HCT116 (cell line): ENCODE results near the gene PTN. TPM values are rescaled to one million over a fixed set of nuclear protein-coding genes. Genes with fewer than 3 reads are reported as not detected.
"Not testable (repeated sequence)": the region's sequence is repeated elsewhere in the genome, so short reads cannot be mapped to it uniquely, and the experiment has no call there.

Experiments used
- ATAC-seq: fragments of 200-7000 bp; cut with Tn5 transposase; 2 replicates; pipeline ENCODE4 v1.9.1; 2020; ENCODE audit warnings: mild to moderate bottlenecking, moderate library complexity
- BruUV-seq: library from RNA; stranded (reverse); fragments of 400-500 nt; replicated peaks from 2 replicates; lab custom pipeline; 2021; lab: Mats Ljungman, UMichigan
- CTCF ChIA-PET: fragments of 300-600 bp; sonication (Branson Sonifier 250); formaldehyde crosslinking; loops from one replicate; lab custom pipeline; 2021; ENCODE audit warnings: antibody characterized with exemption; lab: Charles Lee
- POLR2A ChIA-PET: fragments of 300-600, 350-600 bp; sonication (Branson Sonifier 250); formaldehyde crosslinking; loops from one replicate; lab custom pipeline; 2021; ENCODE audit warnings: antibody characterized with exemption; lab: Charles Lee
- RAD21 ChIA-PET, 2 experiments: fragments of 300-600 bp; sonication (Branson Sonifier 250); formaldehyde crosslinking; loops; one replicate each; lab custom pipeline; 2023; ENCODE audit warnings: low total read pairs in 2 of 2; ENCODE audit not compliant: uncharacterized antibody in 2 of 2, unreplicated experiment in 2 of 2, low non-redundant PET in 1 of 2; lab: Charles Lee
- DNase-seq: peaks from one replicate; pipeline ENCODE4 v3.0.0-alpha.2; 2010; ENCODE audit warnings: low read depth, low spot score
- H2AFZ ChIP-seq: fragments of 200-600 bp; shearing (Covaris generic), sonication (generic); 2 replicates; pipeline ENCODE4 v1.6.1; 2017; ENCODE audit warnings: low read depth, mixed run types, mixed read lengths, antibody characterized with exemption, low read length; ENCODE audit not compliant: poor library complexity, severe bottlenecking
- H3K27ac ChIP-seq: 2 replicates; pipeline ENCODE4 v1.5.1; 2012; ENCODE audit warnings: low read depth, low read length
- H3K27me3 ChIP-seq: fragments of 200-600 bp; sonication (generic); 2 replicates; pipeline ENCODE4 v1.6.1; 2016; ENCODE audit warnings: mixed run types, low read length, mixed read lengths; ENCODE audit not compliant: insufficient read depth
- H3K36me3 ChIP-seq, 2 experiments: fragments of 200-500 bp in 1 of 2; fragments of 200-600 bp in 1 of 2; sonication (Bioruptor generic) in 1 of 2; sonication (generic) in 1 of 2; 2 replicates each; pipeline versions ENCODE4 v1.5.1 to v1.6.1; 2014 to 2016; ENCODE audit warnings: low read length in 2 of 2, inconsistent platforms in 1 of 2, mixed read lengths in 1 of 2, mixed run types in 1 of 2; ENCODE audit not compliant: insufficient read depth in 2 of 2, control insufficient read depth in 1 of 2
- H3K4me1 ChIP-seq, 2 experiments: fragments of 200-600 bp in 1 of 2; sonication (generic) in 1 of 2; 2 replicates each; pipeline versions ENCODE4 v1.5.1 to v1.6.1; 2012 to 2017; ENCODE audit warnings: low read length in 2 of 2, inconsistent platforms in 1 of 2, mild to moderate bottlenecking in 1 of 2, mixed read lengths in 1 of 2, mixed run types in 1 of 2, moderate library complexity in 1 of 2; ENCODE audit not compliant: insufficient read depth in 2 of 2, control insufficient read depth in 1 of 2
- H3K4me2 ChIP-seq: fragments of 200-600 bp; sonication (generic); 2 replicates; pipeline ENCODE4 v1.6.1; 2017; ENCODE audit warnings: mixed run types, low read length, mixed read lengths
- H3K4me3 ChIP-seq, 2 experiments: fragments of 200-600 bp in 1 of 2; sonication (generic) in 1 of 2; replicated peaks in 1 of 2; 2 replicates each; pipeline ENCODE4 v1.5.1; 2011 to 2016; ENCODE audit warnings: low read length in 2 of 2, control low read depth in 1 of 2, low read depth in 1 of 2, mild to moderate bottlenecking in 1 of 2, mixed read lengths in 1 of 2, mixed run types in 1 of 2
- H3K79me2 ChIP-seq: fragments of 200-600 bp; sonication (generic); 2 replicates; pipeline ENCODE4 v1.6.1; 2017; ENCODE audit warnings: mild to moderate bottlenecking, mixed run types, low read length, moderate library complexity, mixed read lengths; ENCODE audit not compliant: insufficient read depth
- H3K9ac ChIP-seq: fragments of 200-600 bp; sonication (generic); 2 replicates; pipeline ENCODE4 v1.6.1; 2016; ENCODE audit warnings: low read length, mixed read lengths
- H3K9me2 ChIP-seq: fragments of 200-600 bp; sonication (generic), shearing (Covaris generic); 2 replicates; pipeline ENCODE4 v1.6.1; 2017; ENCODE audit warnings: mixed run types, mild to moderate bottlenecking, moderate library complexity; ENCODE audit not compliant: insufficient read depth
- H3K9me3 ChIP-seq, 2 experiments: fragments of 200-500 bp in 1 of 2; fragments of 200-600 bp in 1 of 2; sonication (Bioruptor generic) in 1 of 2; sonication (generic) in 1 of 2; 2 replicates each; pipeline ENCODE4 v1.6.1; 2014 to 2017; ENCODE audit warnings: low read length in 2 of 2, mixed read lengths in 2 of 2, inconsistent platforms in 1 of 2, low read depth in 1 of 2, mild to moderate bottlenecking in 1 of 2, mixed run types in 1 of 2, moderate library complexity in 1 of 2; ENCODE audit not compliant: control insufficient read depth in 1 of 2, insufficient read depth in 1 of 2
- H4K20me1 ChIP-seq: fragments of 200-600 bp; sonication (generic), shearing (Covaris generic); 2 replicates; pipeline ENCODE4 v1.6.1; 2017; ENCODE audit warnings: mixed run types, mild to moderate bottlenecking, moderate library complexity; ENCODE audit not compliant: insufficient read depth
- CEBPB ChIP-seq: IDR thresholded peaks from 2 replicates; pipeline ENCODE4 v1.6.1; 2012; ENCODE audit warnings: low read depth
- EZH2 ChIP-seq: fragments of 200-600 bp; sonication (generic); IDR thresholded peaks from 2 replicates; pipeline ENCODE4 v1.6.1; 2017; ENCODE audit warnings: antibody characterized with exemption, mixed run types
- FOSL1 ChIP-seq: IDR thresholded peaks from 2 replicates; pipeline ENCODE4 v1.6.1; 2012; ENCODE audit warnings: low read depth
- POLR2AphosphoS5 ChIP-seq: IDR thresholded peaks from 2 replicates; pipeline ENCODE4 v1.6.1; 2011; ENCODE audit warnings: mild to moderate bottlenecking, low read depth, low read length, moderate library complexity
- SP1 ChIP-seq: IDR thresholded peaks from 2 replicates; pipeline ENCODE4 v1.6.1; 2012; ENCODE audit warnings: low read depth
- SRF ChIP-seq: IDR thresholded peaks from 2 replicates; pipeline ENCODE4 v1.6.1; 2012; ENCODE audit warnings: low read depth
- intact Hi-C: fragments of 100-400 bp; cut with micrococcal nuclease; formaldehyde crosslinking; loops from 2 replicates; pipeline ENCODE4 v1.10.0; 2022
- total RNA-seq: library from RNA; stranded (reverse); gene quantifications from one replicate; pipeline ENCODE4 v1.2.1, GENCODE V29; 2021; ENCODE audit not compliant: unreplicated experiment
- TF ChIP-seq, protein P1 (sequence below), 3 experiments: fragments of 200-600 bp in 1 of 3; sonication (generic) in 1 of 3; IDR thresholded peaks in 2 of 3; conservative IDR thresholded peaks in 1 of 3; 2 replicates each; pipeline ENCODE4 v1.5.1; 2012 to 2017; ENCODE audit warnings: low read depth in 2 of 3, low read length in 2 of 3, antibody characterized with exemption in 1 of 3, borderline replicate concordance in 1 of 3, control low read depth in 1 of 3, mild to moderate bottlenecking in 1 of 3, mixed read lengths in 1 of 3, mixed run types in 1 of 3, moderate library complexity in 1 of 3; ENCODE audit not compliant: insufficient read depth in 1 of 3
- TF ChIP-seq, protein P2 (sequence below): IDR thresholded peaks from 2 replicates; pipeline ENCODE4 v1.6.1; 2012

PTN gene
- total RNA-seq, 1 experiment from 2014 or later = not detected

DNA sequence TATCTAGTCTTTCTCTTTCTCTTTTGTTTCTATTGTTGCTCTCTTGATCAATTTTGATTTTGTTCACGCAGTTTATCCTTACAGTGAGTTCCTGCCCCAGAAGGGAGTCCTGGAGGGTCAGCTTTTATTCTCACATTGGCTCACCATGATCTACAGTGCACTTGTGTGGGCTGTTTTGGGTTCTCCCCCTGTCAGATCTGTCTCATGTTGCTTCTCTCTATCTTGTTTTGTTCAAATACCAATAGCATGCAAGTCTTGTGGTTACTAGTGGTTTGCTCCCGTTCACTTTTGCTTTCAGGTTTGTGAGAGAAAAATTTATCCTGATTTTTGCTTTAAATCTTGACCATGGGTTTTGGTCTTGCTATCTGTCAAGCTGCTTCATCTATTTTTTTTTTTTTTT is 74.3 kb downstream of the PTN start (continued):
- TF ChIP-seq FOSL1 = no peak
- no peak for TF ChIP-seq POLR2AphosphoS5
- no peak for TF ChIP-seq CEBPB
- TF ChIP-seq, protein P1, sequence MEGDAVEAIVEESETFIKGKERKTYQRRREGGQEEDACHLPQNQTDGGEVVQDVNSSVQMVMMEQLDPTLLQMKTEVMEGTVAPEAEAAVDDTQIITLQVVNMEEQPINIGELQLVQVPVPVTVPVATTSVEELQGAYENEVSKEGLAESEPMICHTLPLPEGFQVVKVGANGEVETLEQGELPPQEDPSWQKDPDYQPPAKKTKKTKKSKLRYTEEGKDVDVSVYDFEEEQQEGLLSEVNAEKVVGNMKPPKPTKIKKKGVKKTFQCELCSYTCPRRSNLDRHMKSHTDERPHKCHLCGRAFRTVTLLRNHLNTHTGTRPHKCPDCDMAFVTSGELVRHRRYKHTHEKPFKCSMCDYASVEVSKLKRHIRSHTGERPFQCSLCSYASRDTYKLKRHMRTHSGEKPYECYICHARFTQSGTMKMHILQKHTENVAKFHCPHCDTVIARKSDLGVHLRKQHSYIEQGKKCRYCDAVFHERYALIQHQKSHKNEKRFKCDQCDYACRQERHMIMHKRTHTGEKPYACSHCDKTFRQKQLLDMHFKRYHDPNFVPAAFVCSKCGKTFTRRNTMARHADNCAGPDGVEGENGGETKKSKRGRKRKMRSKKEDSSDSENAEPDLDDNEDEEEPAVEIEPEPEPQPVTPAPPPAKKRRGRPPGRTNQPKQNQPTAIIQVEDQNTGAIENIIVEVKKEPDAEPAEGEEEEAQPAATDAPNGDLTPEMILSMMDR (IDR thresholded peaks at IDR 0.05 in 2 of 3, conservative IDR thresholded peaks at IDR 0.05 in 1 of 3; ENCODE audit: borderline replicate concordance in 1 of 3, insufficient read depth in 1 of 3, low read depth in 2 of 3, low read length in 2 of 3) = no peak
- TF ChIP-seq, protein P2, sequence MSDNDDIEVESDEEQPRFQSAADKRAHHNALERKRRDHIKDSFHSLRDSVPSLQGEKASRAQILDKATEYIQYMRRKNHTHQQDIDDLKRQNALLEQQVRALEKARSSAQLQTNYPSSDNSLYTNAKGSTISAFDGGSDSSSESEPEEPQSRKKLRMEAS = no peak
- no peak for TF ChIP-seq SP1
- TF ChIP-seq SRF = no peak
- no peak for TF ChIP-seq EZH2

DNA sequence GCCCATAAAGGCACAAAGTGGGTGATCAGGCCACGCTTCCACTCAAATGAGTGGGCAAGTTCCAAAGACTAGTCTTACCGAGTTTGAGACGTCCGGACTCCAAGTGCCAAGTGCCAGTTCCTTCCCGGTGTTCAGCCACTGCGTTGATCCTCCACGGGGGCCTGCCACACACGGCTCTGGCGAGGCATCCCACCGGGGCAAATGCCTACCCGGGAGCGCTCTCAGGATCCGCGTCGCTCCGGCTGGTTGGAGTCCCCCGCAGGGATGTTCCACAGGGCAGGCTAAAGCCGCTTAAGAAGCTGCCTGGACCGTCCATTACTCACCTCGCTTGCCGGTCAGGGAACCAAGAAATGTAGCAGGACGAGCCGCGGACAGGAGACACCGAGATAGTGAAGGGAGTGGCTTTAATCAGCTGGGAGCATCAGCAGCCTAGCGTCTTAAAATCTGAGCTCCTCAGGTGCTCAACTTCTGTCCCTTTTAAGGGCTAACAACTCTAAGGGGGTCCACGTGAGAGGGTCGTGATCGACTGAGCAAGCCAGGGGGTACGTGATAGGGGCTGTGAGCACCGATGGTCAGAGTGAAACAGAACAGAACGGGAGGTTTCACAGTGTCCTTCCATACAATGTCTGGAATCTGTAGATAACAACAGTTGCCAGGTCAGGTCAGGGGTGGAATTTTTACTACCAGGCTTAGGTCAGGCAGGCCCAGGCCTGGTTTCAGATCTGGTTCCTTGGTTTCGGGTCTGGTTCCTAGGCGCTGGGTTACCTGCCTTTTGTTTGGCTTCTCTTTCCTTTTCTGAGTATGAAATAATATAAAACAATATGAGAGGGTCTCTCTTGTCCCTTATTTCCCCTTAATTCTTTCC is 75.3 kb downstream of the PTN start:
- CTCF ChIA-PET, BruUV-seq, H2AFZ ChIP-seq: not testable (repeated sequence)

More for the DNA sequence above, 75.3 kb downstream of the PTN start:
- H3K9ac ChIP-seq, H3K27me3 ChIP-seq, RAD21 ChIA-PET, H3K4me3 ChIP-seq, POLR2A ChIA-PET, H3K9me2 ChIP-seq, H3K4me2 ChIP-seq, H3K27ac ChIP-seq, DNase-seq, ATAC-seq, H4K20me1 ChIP-seq, intact Hi-C loops, H3K36me3 ChIP-seq, H3K4me1 ChIP-seq, H3K79me2 ChIP-seq, H3K9me3 ChIP-seq: not testable (repeated sequence)
